ENCODE measurements around the gene PJA2.

DNA sequence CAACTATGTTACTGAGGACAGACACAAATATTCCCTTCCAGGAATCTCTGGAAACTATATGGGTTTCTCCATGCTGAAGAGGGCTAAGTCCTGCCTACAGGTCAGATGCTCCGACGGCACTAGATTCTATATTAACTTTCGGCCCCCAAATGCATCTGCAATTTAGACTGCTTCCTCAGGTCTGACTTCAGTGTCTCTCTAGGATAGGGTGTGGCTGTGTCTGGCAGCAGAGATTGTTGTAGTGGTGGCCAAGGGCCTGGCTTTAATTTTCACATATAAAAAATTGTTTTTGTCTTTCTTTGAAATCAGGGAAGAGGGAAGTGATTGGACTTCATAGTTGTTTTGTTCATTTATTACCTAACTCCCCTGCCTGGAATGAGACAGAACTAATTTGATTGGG, 101.8 kb downstream of the PJA2 start:
- TF ChIP-seq POLR2A (IDR thresholded peaks at IDR 0.05) (no peak), EP300 (IDR thresholded peaks at IDR 0.05) (no peak)
- TF ChIP-seq, protein P1, sequence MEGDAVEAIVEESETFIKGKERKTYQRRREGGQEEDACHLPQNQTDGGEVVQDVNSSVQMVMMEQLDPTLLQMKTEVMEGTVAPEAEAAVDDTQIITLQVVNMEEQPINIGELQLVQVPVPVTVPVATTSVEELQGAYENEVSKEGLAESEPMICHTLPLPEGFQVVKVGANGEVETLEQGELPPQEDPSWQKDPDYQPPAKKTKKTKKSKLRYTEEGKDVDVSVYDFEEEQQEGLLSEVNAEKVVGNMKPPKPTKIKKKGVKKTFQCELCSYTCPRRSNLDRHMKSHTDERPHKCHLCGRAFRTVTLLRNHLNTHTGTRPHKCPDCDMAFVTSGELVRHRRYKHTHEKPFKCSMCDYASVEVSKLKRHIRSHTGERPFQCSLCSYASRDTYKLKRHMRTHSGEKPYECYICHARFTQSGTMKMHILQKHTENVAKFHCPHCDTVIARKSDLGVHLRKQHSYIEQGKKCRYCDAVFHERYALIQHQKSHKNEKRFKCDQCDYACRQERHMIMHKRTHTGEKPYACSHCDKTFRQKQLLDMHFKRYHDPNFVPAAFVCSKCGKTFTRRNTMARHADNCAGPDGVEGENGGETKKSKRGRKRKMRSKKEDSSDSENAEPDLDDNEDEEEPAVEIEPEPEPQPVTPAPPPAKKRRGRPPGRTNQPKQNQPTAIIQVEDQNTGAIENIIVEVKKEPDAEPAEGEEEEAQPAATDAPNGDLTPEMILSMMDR (IDR thresholded peaks at IDR 0.05): no peak
